K562 (cell line): ENCODE data around the gene KCNJ4.

Experiments used
- CTCF ChIP-seq, 3 experiments: IDR thresholded peaks in 2 of 3; conservative IDR thresholded peaks in 1 of 3; 2 replicates each; pipeline ENCODE4 v1.5.1; 2011 to 2012; ENCODE audit warnings: low read length in 3 of 3, mild to moderate bottlenecking in 3 of 3, control low read depth in 2 of 3, improper control_type of control experiment in 1 of 3, inconsistent platforms in 1 of 3, low read depth in 1 of 3, mixed read lengths in 1 of 3, moderate library complexity in 1 of 3; ENCODE audit not compliant: insufficient read depth in 2 of 3
- MEF2A ChIP-seq: IDR thresholded peaks from 2 replicates; pipeline ENCODE4 v1.6.1; 2011; ENCODE audit warnings: low read depth, mild to moderate bottlenecking, low read length, moderate library complexity; ENCODE audit not compliant: control insufficient read depth
- SMAD3 ChIP-seq: fragments of 450-650 bp; formaldehyde crosslinking; conservative IDR thresholded peaks from 2 replicates; pipeline ENCODE4 v1.4.0; 2020; ENCODE audit warnings: mild to moderate bottlenecking
- ZNF217 ChIP-seq: sonication (generic); formaldehyde crosslinking; IDR thresholded peaks from 2 replicates; pipeline ENCODE4 v1.8.0; 2022; ENCODE audit warnings: mild to moderate bottlenecking, missing genetic modification reagents
- TF ChIP-seq, protein P1 (sequence below): sonication (generic); formaldehyde crosslinking; IDR thresholded peaks from 2 replicates; pipeline ENCODE4 v1.8.1; 2023; ENCODE audit warnings: missing genetic modification reagents, mild to moderate bottlenecking, borderline replicate concordance

GRCh38 chr22:38503021-38503420 lies 48.0 kb upstream of the KCNJ4 start:
- TF ChIP-seq CTCF (IDR thresholded peaks at IDR 0.05 in 2 of 3, conservative IDR thresholded peaks at IDR 0.05 in 1 of 3; ENCODE audit: insufficient read depth in 2 of 3, low read depth in 1 of 3, low read length in 3 of 3): no peak
- no peak for TF ChIP-seq MEF2A
- no peak for TF ChIP-seq SMAD3 (CRISPR knock-in tag)
- TF ChIP-seq, protein P1, sequence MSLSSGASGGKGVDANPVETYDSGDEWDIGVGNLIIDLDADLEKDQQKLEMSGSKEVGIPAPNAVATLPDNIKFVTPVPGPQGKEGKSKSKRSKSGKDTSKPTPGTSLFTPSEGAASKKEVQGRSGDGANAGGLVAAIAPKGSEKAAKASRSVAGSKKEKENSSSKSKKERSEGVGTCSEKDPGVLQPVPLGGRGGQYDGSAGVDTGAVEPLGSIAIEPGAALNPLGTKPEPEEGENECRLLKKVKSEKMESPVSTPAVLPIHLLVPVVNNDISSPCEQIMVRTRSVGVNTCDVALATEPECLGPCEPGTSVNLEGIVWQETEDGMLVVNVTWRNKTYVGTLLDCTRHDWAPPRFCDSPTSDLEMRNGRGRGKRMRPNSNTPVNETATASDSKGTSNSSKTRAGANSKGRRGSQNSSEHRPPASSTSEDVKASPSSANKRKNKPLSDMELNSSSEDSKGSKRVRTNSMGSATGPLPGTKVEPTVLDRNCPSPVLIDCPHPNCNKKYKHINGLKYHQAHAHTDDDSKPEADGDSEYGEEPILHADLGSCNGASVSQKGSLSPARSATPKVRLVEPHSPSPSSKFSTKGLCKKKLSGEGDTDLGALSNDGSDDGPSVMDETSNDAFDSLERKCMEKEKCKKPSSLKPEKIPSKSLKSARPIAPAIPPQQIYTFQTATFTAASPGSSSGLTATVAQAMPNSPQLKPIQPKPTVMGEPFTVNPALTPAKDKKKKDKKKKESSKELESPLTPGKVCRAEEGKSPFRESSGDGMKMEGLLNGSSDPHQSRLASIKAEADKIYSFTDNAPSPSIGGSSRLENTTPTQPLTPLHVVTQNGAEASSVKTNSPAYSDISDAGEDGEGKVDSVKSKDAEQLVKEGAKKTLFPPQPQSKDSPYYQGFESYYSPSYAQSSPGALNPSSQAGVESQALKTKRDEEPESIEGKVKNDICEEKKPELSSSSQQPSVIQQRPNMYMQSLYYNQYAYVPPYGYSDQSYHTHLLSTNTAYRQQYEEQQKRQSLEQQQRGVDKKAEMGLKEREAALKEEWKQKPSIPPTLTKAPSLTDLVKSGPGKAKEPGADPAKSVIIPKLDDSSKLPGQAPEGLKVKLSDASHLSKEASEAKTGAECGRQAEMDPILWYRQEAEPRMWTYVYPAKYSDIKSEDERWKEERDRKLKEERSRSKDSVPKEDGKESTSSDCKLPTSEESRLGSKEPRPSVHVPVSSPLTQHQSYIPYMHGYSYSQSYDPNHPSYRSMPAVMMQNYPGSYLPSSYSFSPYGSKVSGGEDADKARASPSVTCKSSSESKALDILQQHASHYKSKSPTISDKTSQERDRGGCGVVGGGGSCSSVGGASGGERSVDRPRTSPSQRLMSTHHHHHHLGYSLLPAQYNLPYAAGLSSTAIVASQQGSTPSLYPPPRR (CRISPR knock-in tag): no peak
- TF ChIP-seq ZNF217 (CRISPR knock-in tag): no peak
